ENCODE data around the gene AICDA.
A peak's percentile ranks its signal among the peaks of the same experiment; 100 is the strongest.

Gene AICDA

GRCh38 chr12:8612629-8613028 is at the start of gene AICDA:
TSS of gene AICDA (minus strand) at chr12:8612859. CDS start at chr12:8612767, 92 bp downstream.
- H3K4me3 ChIP-seq (replicated peaks; ENCODE audit: low read depth, low read length) = peak within 1 kb of the TSS; percentile 56

GRCh38 chr12:8661751-8662150 is 49.1 kb upstream of the AICDA start:
- no peak for DNase-seq (ENCODE audit: extremely low read depth, insufficient read length)
- TF ChIP-seq, protein P1, sequence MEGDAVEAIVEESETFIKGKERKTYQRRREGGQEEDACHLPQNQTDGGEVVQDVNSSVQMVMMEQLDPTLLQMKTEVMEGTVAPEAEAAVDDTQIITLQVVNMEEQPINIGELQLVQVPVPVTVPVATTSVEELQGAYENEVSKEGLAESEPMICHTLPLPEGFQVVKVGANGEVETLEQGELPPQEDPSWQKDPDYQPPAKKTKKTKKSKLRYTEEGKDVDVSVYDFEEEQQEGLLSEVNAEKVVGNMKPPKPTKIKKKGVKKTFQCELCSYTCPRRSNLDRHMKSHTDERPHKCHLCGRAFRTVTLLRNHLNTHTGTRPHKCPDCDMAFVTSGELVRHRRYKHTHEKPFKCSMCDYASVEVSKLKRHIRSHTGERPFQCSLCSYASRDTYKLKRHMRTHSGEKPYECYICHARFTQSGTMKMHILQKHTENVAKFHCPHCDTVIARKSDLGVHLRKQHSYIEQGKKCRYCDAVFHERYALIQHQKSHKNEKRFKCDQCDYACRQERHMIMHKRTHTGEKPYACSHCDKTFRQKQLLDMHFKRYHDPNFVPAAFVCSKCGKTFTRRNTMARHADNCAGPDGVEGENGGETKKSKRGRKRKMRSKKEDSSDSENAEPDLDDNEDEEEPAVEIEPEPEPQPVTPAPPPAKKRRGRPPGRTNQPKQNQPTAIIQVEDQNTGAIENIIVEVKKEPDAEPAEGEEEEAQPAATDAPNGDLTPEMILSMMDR (IDR thresholded peaks at IDR 0.05; ENCODE audit: insufficient read depth, low read length, poor library complexity, severe bottlenecking) = no peak
- no peaks in the 10 kb centered on the region for H3K36me3 ChIP-seq (ENCODE audit: control insufficient read depth, insufficient read depth, low read length)
- no peaks in the 10 kb centered on the region for H3K27me3 ChIP-seq (replicated peaks; ENCODE audit: control insufficient read depth, insufficient read depth, low read length)
- H3K4me3 ChIP-seq (replicated peaks; ENCODE audit: low read depth, low read length) = no peak overlapping the region

More at GRCh38 chr12:8612629-8613028, at the start of gene AICDA:
- TF ChIP-seq, protein P1 (IDR thresholded peaks at IDR 0.05; ENCODE audit: insufficient read depth, low read length, poor library complexity, severe bottlenecking) = no peak
- peak; percentile 42 for DNase-seq (ENCODE audit: extremely low read depth, insufficient read length)
- H3K36me3 ChIP-seq (ENCODE audit: control insufficient read depth, insufficient read depth, low read length) = no peaks in the 10 kb centered on the region; the same call in 1 of the 2 replicates
- no peaks in the 10 kb centered on the region for H3K27me3 ChIP-seq (replicated peaks; ENCODE audit: control insufficient read depth, insufficient read depth, low read length)

DNA sequence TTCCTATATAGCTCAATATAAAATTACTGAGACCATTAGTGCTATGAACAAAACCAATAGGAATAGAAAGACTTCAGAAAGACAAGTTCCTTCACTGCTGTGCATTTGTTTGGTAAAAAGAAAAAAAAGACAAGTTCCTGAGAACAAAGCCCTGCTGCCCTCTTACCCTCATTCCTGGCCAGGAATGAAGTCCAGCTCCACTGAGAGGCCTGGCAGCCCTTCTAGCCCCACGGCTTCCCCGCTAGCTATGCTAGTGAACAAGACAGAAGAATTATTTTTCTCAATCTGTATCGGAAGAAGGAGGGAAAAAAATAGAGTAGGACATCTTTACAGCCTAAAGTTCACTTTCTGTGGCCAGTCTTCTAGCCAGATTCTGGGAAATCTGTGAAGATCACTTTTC is 48.4 kb upstream of the AICDA start:
- TF ChIP-seq, protein P1 (IDR thresholded peaks at IDR 0.05; ENCODE audit: insufficient read depth, low read length, poor library complexity, severe bottlenecking) = no peak
- DNase-seq (ENCODE audit: extremely low read depth, insufficient read length) = no peak
- H3K27me3 ChIP-seq (replicated peaks; ENCODE audit: control insufficient read depth, insufficient read depth, low read length) = no peaks in the 10 kb centered on the region
- H3K36me3 ChIP-seq (ENCODE audit: control insufficient read depth, insufficient read depth, low read length) = no peaks in the 10 kb centered on the region
- no peak overlapping the region for H3K4me3 ChIP-seq (replicated peaks; ENCODE audit: low read depth, low read length)

DNA sequence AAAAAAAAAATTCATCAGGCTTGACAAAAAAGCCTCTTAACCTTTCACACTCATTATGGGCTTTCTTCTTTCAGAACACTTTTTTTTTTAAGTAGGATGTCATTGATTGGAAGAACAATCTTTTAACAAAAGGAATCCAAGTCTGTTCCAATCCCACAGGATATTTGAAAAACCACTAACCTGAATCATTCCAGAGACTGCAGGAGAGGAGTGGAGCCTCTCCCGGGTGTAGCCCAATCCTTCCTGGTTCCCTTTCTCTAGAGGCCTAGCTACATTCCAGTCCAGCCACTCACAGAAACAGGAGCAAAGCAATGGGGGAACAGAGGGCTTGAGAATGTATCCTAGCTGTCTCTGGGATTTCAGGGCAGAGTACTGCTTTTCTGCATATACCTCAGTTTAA is 45.7 kb upstream of the AICDA start:
- H3K36me3 ChIP-seq (ENCODE audit: control insufficient read depth, insufficient read depth, low read length) = no peaks in the 10 kb centered on the region
- no peak overlapping the region for H3K4me3 ChIP-seq (replicated peaks; ENCODE audit: low read depth, low read length)
- no peaks in the 10 kb centered on the region for H3K27me3 ChIP-seq (replicated peaks; ENCODE audit: control insufficient read depth, insufficient read depth, low read length)
- DNase-seq (ENCODE audit: extremely low read depth, insufficient read length) = no peak
- TF ChIP-seq, protein P1 (IDR thresholded peaks at IDR 0.05; ENCODE audit: insufficient read depth, low read length, poor library complexity, severe bottlenecking) = no peak

- no peak for DNase-seq (ENCODE audit: extremely low read depth, insufficient read length)
- Histone ChIP-seq H3K36me3 (ENCODE audit: control insufficient read depth, insufficient read depth, low read length) (no peaks in the 10 kb centered on the region), H3K27me3 (replicated peaks; ENCODE audit: control insufficient read depth, insufficient read depth, low read length) (no peaks in the 10 kb centered on the region), H3K4me3 (replicated peaks; ENCODE audit: low read depth, low read length) (no peak overlapping the region)
- TF ChIP-seq, protein P1 (IDR thresholded peaks at IDR 0.05; ENCODE audit: insufficient read depth, low read length, poor library complexity, severe bottlenecking) = no peak
These were observed 42.8 kb upstream of the AICDA start for GRCh38 chr12:8655421-8655820.

Measured in GM06990 (cell line).